Activated CD8-positive, alpha-beta T cell treated with anti-CD3 and anti-CD28 coated beads, Interleukin-2, amount 10 ng/mL, durations not matched to agents 7 days and 5 days (primary cell): ENCODE measurements around the gene NCKAP1. TPM values are rescaled to one million over a fixed set of nuclear protein-coding genes. Genes with fewer than 3 reads are reported as not detected.
"Not testable (repeated sequence)": the region's sequence is repeated elsewhere in the genome, so short reads cannot be mapped to it uniquely, and the experiment has no call there.

Source experiments
- ATAC-seq: fragments of 150-1000 bp; cut with Tn5 transposase; one replicate; pipeline ENCODE4 v1.10.0; 2021; ENCODE audit warnings: moderate library complexity
- CTCF ChIA-PET: fragments of 350-600 bp; sonication (Branson Sonifier 250); formaldehyde crosslinking; loops from one replicate; lab custom pipeline; 2021; ENCODE audit warnings: antibody characterized with exemption; lab: Charles Lee
- POLR2A ChIA-PET: fragments of 350-600 bp; sonication (Branson Sonifier 250); formaldehyde crosslinking; loops from one replicate; lab custom pipeline; 2021; ENCODE audit warnings: antibody characterized with exemption; lab: Charles Lee
- DNase-seq: peaks from one replicate; pipeline ENCODE4 v3.0.0-alpha.2; 2020
- H3K27ac Mint-ChIP-seq: one replicate; pipeline ENCODE4 v1.8.0; 2021; ENCODE audit warnings: mild to moderate bottlenecking, mixed read lengths
- H3K27me3 Mint-ChIP-seq: one replicate; pipeline ENCODE4 v1.8.0; 2021; ENCODE audit warnings: low read depth, mixed read lengths
- H3K36me3 Mint-ChIP-seq: one replicate; pipeline ENCODE4 v1.8.0; 2021; ENCODE audit warnings: low read depth, mixed read lengths
- H3K4me1 Mint-ChIP-seq: one replicate; pipeline ENCODE4 v1.8.0; 2021; ENCODE audit warnings: low read depth, mixed read lengths
- H3K4me3 Mint-ChIP-seq: one replicate; pipeline ENCODE4 v1.8.0; 2021; ENCODE audit warnings: mild to moderate bottlenecking, mixed read lengths
- H3K9me3 Mint-ChIP-seq: one replicate; pipeline ENCODE4 v1.8.0; 2022; ENCODE audit warnings: mixed read lengths; ENCODE audit not compliant: insufficient read depth
- total RNA-seq, 2 experiments: library from RNA; stranded (reverse); gene quantifications; one replicate each; pipeline ENCODE4 v1.2.3, GENCODE V29; 2021

The NCKAP1 gene
- total RNA-seq, 2 experiments from 2014 or later, result 0.50 to 0.52 TPM

DNA sequence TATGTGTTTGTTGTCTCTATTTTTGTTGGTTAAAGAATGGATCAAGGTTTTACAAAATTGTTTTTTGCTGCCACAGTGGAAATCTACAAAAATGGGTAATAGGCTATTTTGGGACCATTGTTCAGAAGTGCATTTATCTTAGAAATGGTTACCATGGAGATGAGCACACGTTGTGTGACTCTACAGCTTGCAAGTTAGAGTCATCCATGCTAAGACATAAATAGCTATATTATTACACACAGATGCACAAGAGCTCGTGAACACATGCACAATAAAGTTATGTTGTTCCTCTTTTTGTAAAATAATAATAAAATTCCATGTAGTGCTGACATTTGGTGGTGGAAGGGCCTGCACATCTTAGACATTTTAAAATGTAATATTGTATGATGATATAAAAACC is 24.8 kb upstream of the NCKAP1 start:
- H3K4me1 Mint-ChIP-seq, result peaks cover 3% of the 10 kb centered on the region
- ChIA-PET POLR2A (no interaction called here), CTCF (no interaction called here)
- H3K36me3 Mint-ChIP-seq, result no peaks in the 10 kb centered on the region
- no peaks in the 10 kb centered on the region for H3K9me3 Mint-ChIP-seq
- ATAC-seq, result no peak
- no peak for DNase-seq
- H3K27ac Mint-ChIP-seq, result no peak overlapping the region
- H3K4me3 Mint-ChIP-seq, result no peak overlapping the region
- H3K27me3 Mint-ChIP-seq, result peaks cover 6% of the 10 kb centered on the region

- no peaks in the 10 kb centered on the region for H3K9me3 Mint-ChIP-seq
- DNase-seq, result no peak
- peaks cover 3% of the 10 kb centered on the region for H3K27me3 Mint-ChIP-seq
- peaks cover 3% of the 10 kb centered on the region for H3K4me1 Mint-ChIP-seq
- POLR2A ChIA-PET, result no interaction called here
- no peak for ATAC-seq
- no peak overlapping the region for H3K4me3 Mint-ChIP-seq
- CTCF ChIA-PET, result no interaction called here
- no peak overlapping the region for H3K27ac Mint-ChIP-seq
- no peaks in the 10 kb centered on the region for H3K36me3 Mint-ChIP-seq
These were observed 22.4 kb upstream of the NCKAP1 start for GRCh38 chr2:183060571-183061231.

DNA sequence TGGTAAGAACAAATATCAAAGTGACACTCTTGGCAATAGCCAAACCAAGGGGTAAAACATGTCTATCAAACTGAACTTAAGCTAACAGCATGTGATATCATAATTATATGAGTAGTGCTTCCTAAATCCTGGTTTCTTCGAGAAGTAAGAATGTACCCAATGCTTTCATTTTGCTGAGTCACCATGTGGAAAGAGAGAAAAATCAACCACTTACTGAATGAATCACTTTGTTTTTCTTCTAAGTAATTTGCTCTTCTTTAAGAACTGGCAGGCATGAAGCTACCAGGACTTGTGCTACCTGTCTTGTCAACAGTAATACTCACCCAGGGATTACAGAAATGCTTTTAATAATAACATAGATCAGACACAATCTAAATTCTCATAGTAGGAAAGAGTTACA is 21.3 kb upstream of the NCKAP1 start:
- no peak overlapping the region for H3K4me3 Mint-ChIP-seq
- ChIA-PET POLR2A (no interaction called here), CTCF (no interaction called here)
- no peak overlapping the region for H3K27ac Mint-ChIP-seq
- DNase-seq (no peak), ATAC-seq (no peak)
- no peaks in the 10 kb centered on the region for H3K9me3 Mint-ChIP-seq
- peaks cover 3% of the 10 kb centered on the region for H3K27me3 Mint-ChIP-seq
- no peaks in the 10 kb centered on the region for H3K36me3 Mint-ChIP-seq
- peaks cover 3% of the 10 kb centered on the region for H3K4me1 Mint-ChIP-seq

DNA sequence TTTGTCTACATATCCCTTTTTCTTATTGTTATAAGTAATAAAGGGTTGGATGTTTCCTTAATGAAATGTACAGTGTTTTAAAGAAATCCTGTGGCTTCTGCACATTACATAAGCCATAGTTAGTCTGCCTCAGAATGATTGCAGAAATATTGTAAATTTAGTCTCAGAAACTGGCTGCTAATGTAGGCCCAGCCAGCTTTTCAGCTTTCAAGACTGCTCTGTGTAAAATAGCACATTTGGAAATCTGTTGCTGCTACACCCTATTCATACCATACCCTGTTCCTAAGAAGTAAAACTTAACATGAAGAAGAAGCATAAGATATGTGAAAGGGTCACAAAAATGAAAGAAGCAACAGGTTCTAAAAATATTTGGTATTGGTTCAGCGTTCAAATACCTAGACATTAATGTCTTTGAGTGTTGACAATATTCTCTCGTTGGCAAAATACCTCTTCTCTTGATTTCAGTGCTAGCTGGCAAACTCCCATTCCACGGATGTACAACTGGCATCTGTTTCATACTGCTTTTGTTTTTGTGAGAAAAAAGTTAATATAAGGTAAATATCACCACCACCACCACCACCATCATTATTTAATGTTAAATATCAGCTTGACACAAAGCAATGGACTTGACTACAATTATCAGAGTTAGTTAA is 19.2 kb upstream of the NCKAP1 start:
- no peaks in the 10 kb centered on the region for H3K27me3 Mint-ChIP-seq
- no peak overlapping the region for H3K27ac Mint-ChIP-seq
- no peaks in the 10 kb centered on the region for H3K36me3 Mint-ChIP-seq
- peaks cover 3% of the 10 kb centered on the region for H3K4me1 Mint-ChIP-seq
- DNase-seq (no peak), ATAC-seq (no peak)
- ChIA-PET CTCF (no interaction called here), POLR2A (no interaction called here)
- H3K4me3 Mint-ChIP-seq, result no peak overlapping the region
- no peaks in the 10 kb centered on the region for H3K9me3 Mint-ChIP-seq

DNA sequence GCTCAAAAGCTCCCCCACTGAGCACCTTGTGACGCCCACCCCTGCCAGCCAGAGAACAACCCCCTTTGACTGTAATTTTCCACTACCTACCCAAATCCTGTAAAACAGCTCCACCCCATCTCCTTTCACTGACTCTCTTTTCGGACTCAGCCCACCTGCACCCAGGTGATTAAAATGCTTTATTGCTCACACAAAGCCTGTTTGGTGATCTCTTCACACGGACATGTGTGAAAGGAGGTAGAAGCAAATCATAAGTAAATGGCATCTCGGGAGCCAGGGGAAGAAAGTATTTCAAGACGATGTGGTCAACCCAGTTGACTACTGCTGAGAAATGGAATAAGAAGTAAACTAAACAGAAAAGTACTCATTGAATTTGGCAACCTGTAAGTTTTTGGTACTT is 11.2 kb upstream of the NCKAP1 start:
- no peaks in the 10 kb centered on the region for H3K36me3 Mint-ChIP-seq
- CTCF ChIA-PET, result no interaction called here
- POLR2A ChIA-PET, result no interaction called here
- no peak overlapping the region for H3K27ac Mint-ChIP-seq
- no peaks in the 10 kb centered on the region for H3K4me1 Mint-ChIP-seq
- DNase-seq (no peak), ATAC-seq (no peak)
- no peak overlapping the region for H3K4me3 Mint-ChIP-seq
- peaks cover 12% of the 10 kb centered on the region for H3K27me3 Mint-ChIP-seq
- H3K9me3 Mint-ChIP-seq, result no peaks in the 10 kb centered on the region

DNA sequence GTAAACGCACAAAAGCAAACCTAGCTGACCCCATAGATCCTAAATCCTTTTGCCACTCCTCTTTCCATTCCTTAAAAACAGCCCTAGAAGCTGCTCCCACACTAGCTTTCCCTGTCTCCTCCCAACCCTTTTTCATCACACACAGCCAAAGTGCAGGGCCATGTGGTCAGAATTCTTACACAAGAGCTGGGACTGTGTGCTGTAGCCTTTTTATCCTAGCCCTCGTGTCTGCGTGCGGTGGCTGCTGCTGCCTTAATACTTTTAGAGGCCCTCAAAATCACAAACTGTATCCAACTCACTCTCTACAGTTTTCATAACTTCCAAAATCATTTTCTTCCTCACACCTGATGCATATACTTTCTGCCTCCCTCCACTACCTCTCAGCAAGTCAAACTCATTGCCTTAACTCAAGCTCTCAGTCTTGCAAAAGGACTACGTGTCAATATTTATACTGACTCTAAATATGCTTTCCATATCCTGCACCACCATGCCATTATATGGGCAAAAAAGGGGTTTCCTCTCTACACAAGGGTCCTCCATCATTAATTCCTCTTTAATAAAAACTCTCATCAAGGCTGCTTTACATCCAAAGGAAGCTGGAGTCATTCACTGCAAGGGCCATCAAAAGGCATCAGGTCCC is 9.3 kb upstream of the NCKAP1 start:
- H3K4me1 Mint-ChIP-seq, CTCF ChIA-PET, ATAC-seq, H3K9me3 Mint-ChIP-seq, H3K4me3 Mint-ChIP-seq, H3K36me3 Mint-ChIP-seq, POLR2A ChIA-PET, DNase-seq, H3K27ac Mint-ChIP-seq: not testable (repeated sequence)
- peaks cover 22% of the 10 kb centered on the region for H3K27me3 Mint-ChIP-seq

GRCh38 chr2:183043580-183043979 is 5.3 kb upstream of the NCKAP1 start:
- POLR2A ChIA-PET, H3K27ac Mint-ChIP-seq, H3K36me3 Mint-ChIP-seq, DNase-seq, H3K4me3 Mint-ChIP-seq, H3K4me1 Mint-ChIP-seq, ATAC-seq, H3K9me3 Mint-ChIP-seq, CTCF ChIA-PET: not testable (repeated sequence)
- H3K27me3 Mint-ChIP-seq, result peaks cover 52% of the 10 kb centered on the region

GRCh38 chr2:183040604-183041003 is 2.3 kb upstream of the NCKAP1 start:
- H3K4me1 Mint-ChIP-seq, result peaks cover 25% of the 10 kb centered on the region
- no peak overlapping the region for H3K27ac Mint-ChIP-seq
- CTCF ChIA-PET, result no interaction called here
- DNase-seq, result no peak
- no peak for ATAC-seq
- POLR2A ChIA-PET, result no interaction called here
- peaks cover 59% of the 10 kb centered on the region for H3K27me3 Mint-ChIP-seq
- no peak overlapping the region for H3K4me3 Mint-ChIP-seq
- H3K36me3 Mint-ChIP-seq, result no peaks in the 10 kb centered on the region
- no peaks in the 10 kb centered on the region for H3K9me3 Mint-ChIP-seq

DNA sequence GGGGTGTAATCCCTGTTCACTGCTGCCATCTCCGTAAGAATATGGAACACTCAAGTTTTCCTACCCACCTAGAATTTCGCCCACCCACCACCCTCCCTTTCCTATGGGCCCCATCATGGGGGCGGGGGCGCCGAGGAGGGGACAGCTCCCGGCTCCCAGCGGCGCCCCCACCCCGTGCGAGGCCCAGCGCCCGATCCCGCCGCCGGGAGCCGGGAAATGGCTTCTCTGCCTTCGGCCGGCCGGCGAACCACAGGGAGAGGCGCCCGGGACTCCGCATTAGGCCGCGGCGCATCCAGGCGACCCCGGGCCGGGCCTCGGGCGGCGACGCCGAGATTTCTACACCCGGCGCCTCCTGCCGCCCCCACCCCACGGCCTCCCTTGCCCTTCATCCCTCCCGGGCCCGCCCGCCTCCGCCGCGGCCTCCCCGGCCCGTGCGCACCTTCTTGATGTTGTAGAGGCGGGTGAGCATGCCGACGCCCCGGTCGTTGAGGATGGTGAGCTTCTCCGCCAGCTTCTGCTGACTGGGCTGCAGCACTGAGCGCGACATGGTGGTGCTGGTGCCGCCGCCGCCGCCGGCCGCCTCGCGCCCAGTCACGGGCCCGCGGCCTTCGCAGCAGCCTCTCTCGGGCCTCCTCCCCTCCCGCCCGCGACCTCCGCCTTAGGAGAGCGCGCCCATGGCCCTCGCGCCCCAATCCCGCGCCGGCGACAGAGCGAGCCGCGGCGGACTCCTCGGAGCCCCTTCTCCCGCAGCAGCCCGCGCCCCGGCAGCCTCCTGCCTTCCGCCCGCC is 510 bp downstream of the NCKAP1 start:
- ATAC-seq, result peak; percentile 73
- ChIA-PET POLR2A (no interaction called here), CTCF (no interaction called here)
- Mint-ChIP-seq H3K36me3 (no peaks in the 10 kb centered on the region), H3K9me3 (no peaks in the 10 kb centered on the region), H3K4me1 (peaks cover 28% of the 10 kb centered on the region), H3K27me3 (peaks cover 62% of the 10 kb centered on the region), H3K4me3 (peak overlapping the region; percentile 70), H3K27ac (no peak overlapping the region)
- DNase-seq, result peak; percentile 49

GRCh38 chr2:183037074-183037552 is 1.1 kb downstream of the NCKAP1 start:
- DNase-seq (no peak), ATAC-seq (no peak)
- CTCF ChIA-PET, result no interaction called here
- POLR2A ChIA-PET, result no interaction called here
- Mint-ChIP-seq H3K27ac (no peak overlapping the region), H3K4me3 (peak overlapping the region; percentile 34), H3K36me3 (no peaks in the 10 kb centered on the region), H3K9me3 (no peaks in the 10 kb centered on the region), H3K27me3 (peaks cover 59% of the 10 kb centered on the region), H3K4me1 (peaks cover 28% of the 10 kb centered on the region)

DNA sequence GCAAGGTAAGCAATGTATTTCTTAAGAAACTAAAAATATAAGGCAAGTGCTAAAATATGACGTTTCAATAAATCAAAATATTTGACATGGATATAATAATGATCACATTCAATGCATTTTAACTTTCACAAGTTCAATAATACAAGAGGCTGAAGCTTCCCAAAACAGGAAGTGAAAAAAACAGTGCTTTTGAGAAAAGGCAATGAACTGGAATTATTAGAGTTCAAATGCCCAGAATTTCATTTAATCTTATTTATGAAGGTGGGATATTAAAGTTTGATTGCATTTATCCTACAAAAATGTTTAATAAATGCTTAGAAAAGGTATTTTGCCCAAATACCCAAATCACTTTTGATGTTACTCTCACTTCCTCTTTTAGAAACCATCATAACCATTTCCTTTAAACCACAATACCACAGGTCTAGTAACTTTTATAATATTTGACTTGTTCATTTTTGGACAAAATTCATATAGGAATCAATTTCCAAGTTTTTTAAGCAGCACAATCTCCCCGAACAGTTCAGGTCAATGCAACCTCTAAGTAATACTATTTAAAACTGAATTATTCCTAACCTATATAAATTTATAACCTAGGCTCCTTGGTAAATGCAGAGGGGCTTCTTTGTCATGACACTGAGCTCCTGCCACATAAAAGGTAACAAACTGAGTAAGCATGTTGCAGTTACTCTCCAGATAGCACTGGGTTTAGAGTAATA is 2.1 kb downstream of the NCKAP1 start:
- DNase-seq (no peak), ATAC-seq (no peak)
- Mint-ChIP-seq H3K4me1 (peaks cover 28% of the 10 kb centered on the region), H3K27me3 (peaks cover 59% of the 10 kb centered on the region), H3K36me3 (no peaks in the 10 kb centered on the region), H3K4me3 (no peak overlapping the region), H3K27ac (no peak overlapping the region), H3K9me3 (no peaks in the 10 kb centered on the region)
- ChIA-PET POLR2A (no interaction called here), CTCF (no interaction called here)
